ENCODE results near the gene CISTR.

DNA sequence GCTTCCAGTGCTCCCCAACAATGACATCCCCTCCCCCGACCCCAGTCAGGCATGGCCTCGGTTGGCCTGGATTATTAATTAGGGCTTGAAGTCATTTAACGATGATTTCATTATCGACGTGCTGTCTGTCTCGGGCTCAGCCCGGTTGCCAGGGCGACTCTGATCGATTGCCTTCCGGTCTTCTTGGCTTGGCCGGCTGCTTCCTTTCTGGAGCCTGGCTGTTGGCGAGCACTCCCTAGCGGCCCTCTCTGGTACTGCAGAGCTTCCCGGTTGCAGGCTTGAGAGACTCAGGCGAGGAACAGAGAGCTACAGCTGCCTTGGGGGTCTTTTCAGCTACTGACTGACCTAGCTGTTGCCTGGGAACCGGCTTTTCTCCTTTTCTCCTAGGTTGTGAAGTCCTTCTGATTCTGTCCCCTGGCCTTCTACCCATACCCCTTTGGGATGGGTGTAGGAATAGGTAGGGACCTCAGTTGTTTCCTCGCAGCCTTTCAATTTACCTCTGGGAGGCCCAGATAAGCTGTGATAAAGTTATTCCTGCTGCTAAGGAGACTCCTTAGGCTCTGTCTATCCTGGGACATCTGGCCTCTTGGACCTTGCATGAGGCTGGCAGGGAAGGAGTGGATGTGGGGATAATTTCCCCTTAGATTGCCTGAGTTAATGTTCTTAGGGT, 5.5 kb upstream of the CISTR start:
- TF ChIP-seq, protein P1, sequence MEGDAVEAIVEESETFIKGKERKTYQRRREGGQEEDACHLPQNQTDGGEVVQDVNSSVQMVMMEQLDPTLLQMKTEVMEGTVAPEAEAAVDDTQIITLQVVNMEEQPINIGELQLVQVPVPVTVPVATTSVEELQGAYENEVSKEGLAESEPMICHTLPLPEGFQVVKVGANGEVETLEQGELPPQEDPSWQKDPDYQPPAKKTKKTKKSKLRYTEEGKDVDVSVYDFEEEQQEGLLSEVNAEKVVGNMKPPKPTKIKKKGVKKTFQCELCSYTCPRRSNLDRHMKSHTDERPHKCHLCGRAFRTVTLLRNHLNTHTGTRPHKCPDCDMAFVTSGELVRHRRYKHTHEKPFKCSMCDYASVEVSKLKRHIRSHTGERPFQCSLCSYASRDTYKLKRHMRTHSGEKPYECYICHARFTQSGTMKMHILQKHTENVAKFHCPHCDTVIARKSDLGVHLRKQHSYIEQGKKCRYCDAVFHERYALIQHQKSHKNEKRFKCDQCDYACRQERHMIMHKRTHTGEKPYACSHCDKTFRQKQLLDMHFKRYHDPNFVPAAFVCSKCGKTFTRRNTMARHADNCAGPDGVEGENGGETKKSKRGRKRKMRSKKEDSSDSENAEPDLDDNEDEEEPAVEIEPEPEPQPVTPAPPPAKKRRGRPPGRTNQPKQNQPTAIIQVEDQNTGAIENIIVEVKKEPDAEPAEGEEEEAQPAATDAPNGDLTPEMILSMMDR (conservative IDR thresholded peaks at IDR 0.05 in 1 of 2, IDR thresholded peaks at IDR 0.05 in 1 of 2; ENCODE audit: low read depth in 1 of 2, low read length in 2 of 2): peak; percentile 77 to 97
- TF ChIP-seq EZH2 (IDR thresholded peaks at IDR 0.05; ENCODE audit: low read length, missing control alignments): peak; percentile 67

Measured in fibroblast of lung (primary cell).